ENCODE data around the gene TBC1D3.
"Not testable (repeated sequence)": the region's sequence is repeated elsewhere in the genome, so short reads cannot be mapped to it uniquely, and the experiment has no call there.

Gene TBC1D3

DNA sequence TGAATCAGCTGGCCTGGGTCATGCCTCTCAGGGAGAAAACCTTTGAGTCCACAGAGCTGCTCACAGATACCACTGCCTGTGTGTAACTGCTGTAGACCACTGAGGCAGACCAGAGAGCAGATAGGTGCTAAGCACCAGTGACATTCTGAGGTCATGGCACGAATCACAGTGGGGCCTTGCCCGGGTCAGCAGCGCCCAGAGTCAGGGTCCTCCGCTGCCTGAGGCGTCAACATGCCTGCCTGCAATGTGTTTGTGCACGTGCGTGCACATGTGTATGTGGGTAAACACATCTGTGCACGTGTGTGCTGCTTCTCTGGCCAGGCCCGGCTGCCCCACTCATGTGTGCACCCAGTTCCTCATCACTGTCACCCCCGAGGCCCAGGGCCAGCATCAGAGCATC is at the start of gene TBC1D3:
TBC1D3 (minus strand) TSS at position 101 of the 400 bp plus-strand sequence. CDS start 1,526 bp downstream, outside the sequence.
- DNase-seq (ENCODE audit: low read depth) = not testable (repeated sequence)

DNA sequence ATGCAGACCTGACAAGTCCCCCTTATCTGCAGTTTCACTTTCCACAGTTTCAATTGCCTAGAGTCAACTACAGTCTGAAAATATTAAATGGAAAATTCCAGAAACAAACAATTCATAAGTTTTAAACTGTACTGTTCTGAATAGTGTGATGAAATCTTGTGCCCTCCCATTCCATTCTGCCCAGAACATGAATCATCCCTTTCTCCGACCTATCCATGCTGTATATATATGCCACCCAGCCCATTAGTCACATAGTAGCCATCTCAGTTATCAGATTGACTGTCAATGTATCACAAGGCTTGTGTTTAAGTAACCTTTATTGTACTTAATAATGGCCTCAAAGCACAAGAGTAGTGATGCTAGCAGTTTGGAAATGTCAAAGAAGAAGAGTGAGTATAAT is 40.4 kb upstream of the TBC1D3 start:
- not testable (repeated sequence) for DNase-seq (ENCODE audit: low read depth)

DNA sequence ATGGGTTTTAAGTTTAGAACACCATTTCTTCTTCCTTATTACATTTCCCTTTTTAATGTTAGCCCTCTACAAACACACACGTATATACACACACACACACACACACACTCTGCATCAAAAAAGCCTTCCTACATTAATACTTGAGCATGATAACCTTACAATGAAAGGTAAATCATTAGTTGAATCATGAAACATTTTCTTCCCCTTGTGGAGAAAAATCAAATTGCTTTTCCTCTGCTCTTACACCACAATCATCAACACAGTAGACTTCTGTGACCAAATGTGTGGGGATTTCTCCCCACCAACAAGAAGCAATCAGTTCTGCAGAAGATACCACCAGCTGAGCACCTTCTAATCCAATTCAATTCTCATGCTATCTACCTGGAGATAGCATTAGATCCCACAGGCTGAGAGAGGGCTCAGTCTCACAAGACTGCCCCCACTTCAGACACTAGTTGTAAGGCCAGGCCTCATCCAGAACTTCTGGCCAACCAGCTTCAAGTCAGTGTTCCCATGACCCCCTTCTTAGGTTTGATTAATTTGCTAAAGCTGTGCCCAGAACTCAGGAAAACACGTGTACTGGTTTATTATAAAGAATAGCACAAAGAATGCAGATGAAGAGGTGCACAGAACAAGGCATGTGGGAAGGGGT is 33.6 kb upstream of the TBC1D3 start:
- not testable (repeated sequence) for DNase-seq (ENCODE audit: low read depth)

DNA sequence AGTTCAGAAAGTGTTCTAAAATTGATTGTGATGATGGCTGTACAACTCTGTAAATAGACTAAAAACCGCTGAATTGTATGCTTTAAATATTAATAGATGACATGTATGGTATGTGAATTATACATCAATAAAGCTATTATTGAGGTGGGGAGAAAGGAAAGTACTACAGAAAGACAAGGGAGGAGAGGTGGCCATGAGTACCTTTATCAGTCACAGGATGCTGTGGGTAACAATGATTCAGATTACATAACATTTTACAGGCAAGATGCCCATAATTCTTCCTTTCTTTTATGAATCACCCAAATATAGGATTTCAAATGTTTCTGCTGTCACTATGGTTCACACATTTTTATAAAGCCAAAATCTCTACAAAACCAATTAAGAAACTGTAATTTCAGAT is 28.5 kb upstream of the TBC1D3 start:
- DNase-seq (ENCODE audit: low read depth) = not testable (repeated sequence)

DNA sequence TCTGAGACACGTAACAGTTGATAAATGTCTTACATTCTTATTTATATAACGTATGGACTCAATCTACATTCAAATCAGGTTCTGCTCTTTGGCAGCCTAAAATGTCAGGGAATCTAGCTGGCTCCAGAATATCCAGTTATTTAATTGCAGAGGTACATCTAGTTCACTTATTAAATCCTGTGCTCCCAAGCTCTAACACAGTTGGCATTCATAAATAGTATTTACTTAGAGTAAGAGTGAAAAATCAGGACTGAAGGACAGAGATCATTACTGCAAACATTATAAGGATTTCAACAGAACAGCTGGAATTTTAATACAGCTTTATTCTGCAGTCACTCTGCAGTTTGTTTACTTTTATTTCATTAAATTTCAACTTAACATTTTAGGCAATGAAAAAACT is 7.9 kb upstream of the TBC1D3 start:
- not testable (repeated sequence) for DNase-seq (ENCODE audit: low read depth)

DNA sequence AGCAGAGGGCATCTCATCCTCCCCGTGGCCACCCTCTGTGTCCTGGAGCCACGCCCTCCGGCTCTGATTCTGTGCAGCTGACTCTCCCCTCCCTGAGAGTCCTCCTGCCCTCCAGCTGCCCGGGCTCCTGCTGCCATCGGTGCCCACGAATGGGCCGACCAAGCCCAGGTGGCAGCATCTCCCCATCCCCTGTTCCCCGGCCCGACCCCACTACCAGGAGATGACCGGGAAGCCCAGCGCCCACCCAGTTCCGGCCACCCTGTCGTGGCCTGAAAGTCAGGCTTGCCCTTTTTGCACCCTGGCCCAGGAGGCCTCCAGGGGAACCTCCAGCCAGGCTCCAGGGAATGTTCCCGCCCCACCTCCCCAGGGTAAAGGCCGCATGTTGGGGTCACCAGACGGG is 57.5 kb downstream of the TBC1D3 start:
- DNase-seq (ENCODE audit: low read depth) = not testable (repeated sequence)

Measured in fibroblast of the conjunctiva (primary cell).